ENCODE data around the gene TMEM109. TPM values are rescaled to one million over a fixed set of nuclear protein-coding genes. Genes with fewer than 3 reads are reported as not detected.

The TMEM109 gene
- total RNA-seq, 4 donors from 2014 or later: 107 to 132 (median 120) TPM

GRCh38 chr11:60868682-60869450 lies 45.1 kb upstream of the TMEM109 start:
- 71 to 80% methylated on average over 2 to 6 of the region's 10 CpGs for WGBS, 2 donors (ENCODE audit: low coverage in 1 of 2)
- Histone ChIP-seq H3K4me1 (peaks cover 0 to 44% (median 6%) of the 10 kb centered on the region in 3 donors), H3K36me3 (no peaks in the 10 kb centered on the region), H3K4me3 (no peak overlapping the region), H3K9me3 (no peaks in the 10 kb centered on the region), H3K27me3 (no peaks in the 10 kb centered on the region), H3K27ac (no peak overlapping the region)
- ATAC-seq: no peak
- no peak for TF ChIP-seq POLR2A (IDR thresholded peaks at IDR 0.05)
- TF ChIP-seq, protein P1, sequence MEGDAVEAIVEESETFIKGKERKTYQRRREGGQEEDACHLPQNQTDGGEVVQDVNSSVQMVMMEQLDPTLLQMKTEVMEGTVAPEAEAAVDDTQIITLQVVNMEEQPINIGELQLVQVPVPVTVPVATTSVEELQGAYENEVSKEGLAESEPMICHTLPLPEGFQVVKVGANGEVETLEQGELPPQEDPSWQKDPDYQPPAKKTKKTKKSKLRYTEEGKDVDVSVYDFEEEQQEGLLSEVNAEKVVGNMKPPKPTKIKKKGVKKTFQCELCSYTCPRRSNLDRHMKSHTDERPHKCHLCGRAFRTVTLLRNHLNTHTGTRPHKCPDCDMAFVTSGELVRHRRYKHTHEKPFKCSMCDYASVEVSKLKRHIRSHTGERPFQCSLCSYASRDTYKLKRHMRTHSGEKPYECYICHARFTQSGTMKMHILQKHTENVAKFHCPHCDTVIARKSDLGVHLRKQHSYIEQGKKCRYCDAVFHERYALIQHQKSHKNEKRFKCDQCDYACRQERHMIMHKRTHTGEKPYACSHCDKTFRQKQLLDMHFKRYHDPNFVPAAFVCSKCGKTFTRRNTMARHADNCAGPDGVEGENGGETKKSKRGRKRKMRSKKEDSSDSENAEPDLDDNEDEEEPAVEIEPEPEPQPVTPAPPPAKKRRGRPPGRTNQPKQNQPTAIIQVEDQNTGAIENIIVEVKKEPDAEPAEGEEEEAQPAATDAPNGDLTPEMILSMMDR (IDR thresholded peaks at IDR 0.05): no peak
- TF ChIP-seq EP300 (IDR thresholded peaks at IDR 0.05): no peak
- no peak for TF ChIP-seq POLR2AphosphoS5 (IDR thresholded peaks at IDR 0.05)

- no peaks in the 10 kb centered on the region for H3K27me3 ChIP-seq
- no peak for ATAC-seq
- 87% methylated on average over 4 of the region's 7 CpGs; no CpG with 5 or more reads in 1 of the 2 donors for WGBS, 2 donors (ENCODE audit: low coverage in 1 of 2)
Observed at GRCh38 chr11:60869451-60869825, 44.5 kb upstream of the TMEM109 start.

GRCh38 chr11:60870276-60870675 lies 43.7 kb upstream of the TMEM109 start:
- Histone ChIP-seq H3K9me3 (no peaks in the 10 kb centered on the region), H3K36me3 (no peaks in the 10 kb centered on the region), H3K4me3 (no peak overlapping the region), H3K27ac (no peak overlapping the region), H3K27me3 (no peaks in the 10 kb centered on the region), H3K4me1 (peaks cover 0 to 56% (median 6%) of the 10 kb centered on the region in 3 donors)
- WGBS, 2 donors (ENCODE audit: low coverage in 1 of 2): no CpG with 5 or more reads among the region's 3 CpGs
- TF ChIP-seq POLR2A (IDR thresholded peaks at IDR 0.05) (no peak), POLR2AphosphoS5 (IDR thresholded peaks at IDR 0.05) (no peak), EP300 (IDR thresholded peaks at IDR 0.05) (no peak)
- TF ChIP-seq, protein P1 (IDR thresholded peaks at IDR 0.05): no peak
- no peak for ATAC-seq

More at GRCh38 chr11:60869451-60869825, 44.5 kb upstream of the TMEM109 start:
- no peak overlapping the region for H3K27ac ChIP-seq
- no peaks in the 10 kb centered on the region for H3K9me3 ChIP-seq
- TF ChIP-seq POLR2AphosphoS5 (IDR thresholded peaks at IDR 0.05) (no peak), POLR2A (IDR thresholded peaks at IDR 0.05) (no peak), EP300 (IDR thresholded peaks at IDR 0.05) (no peak)
- TF ChIP-seq, protein P1 (IDR thresholded peaks at IDR 0.05): no peak
- no peaks in the 10 kb centered on the region for H3K36me3 ChIP-seq
- H3K4me3 ChIP-seq: no peak overlapping the region
- H3K4me1 ChIP-seq: peaks cover 0 to 47% (median 6%) of the 10 kb centered on the region in 3 donors

DNA sequence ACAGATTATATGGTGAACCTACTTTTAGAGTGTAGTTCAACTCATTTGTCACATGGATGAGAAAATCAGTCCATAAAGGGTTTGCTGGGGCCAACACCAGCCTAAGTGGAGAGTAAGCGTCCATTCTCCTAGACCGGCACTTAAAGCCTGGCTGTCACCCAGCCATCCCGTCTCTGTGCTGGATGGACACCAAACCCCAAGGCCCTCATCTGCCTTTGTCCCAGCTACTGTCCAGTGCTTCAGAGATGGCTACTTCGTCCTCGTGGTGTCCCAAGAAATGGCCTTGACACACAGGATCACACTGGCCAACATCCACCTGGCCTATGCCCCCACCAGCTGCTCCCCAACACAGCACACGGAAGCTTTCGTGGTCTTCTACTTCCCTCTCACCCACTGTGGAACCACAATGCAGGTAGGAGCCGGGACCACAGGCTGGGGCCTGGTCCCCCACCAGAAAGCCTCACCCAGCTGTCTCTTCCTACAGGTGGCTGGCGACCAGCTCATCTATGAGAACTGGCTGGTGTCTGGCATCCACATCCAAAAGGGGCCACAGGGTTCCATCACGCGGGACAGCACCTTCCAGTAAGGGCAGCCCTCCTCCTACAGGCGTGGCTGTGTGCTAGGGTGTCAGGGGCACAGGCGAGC lies 43.1 kb upstream of the TMEM109 start:
- H3K4me3 ChIP-seq: no peak overlapping the region
- H3K9me3 ChIP-seq: no peaks in the 10 kb centered on the region
- 89 to 100% methylated on average over 2 to 6 of the region's 13 CpGs for WGBS, 2 donors (ENCODE audit: low coverage in 1 of 2)
- no peak for ATAC-seq
- TF ChIP-seq EP300 (IDR thresholded peaks at IDR 0.05) (no peak), POLR2AphosphoS5 (IDR thresholded peaks at IDR 0.05) (no peak), POLR2A (IDR thresholded peaks at IDR 0.05) (no peak)
- TF ChIP-seq, protein P1 (IDR thresholded peaks at IDR 0.05): no peak
- H3K27me3 ChIP-seq: no peaks in the 10 kb centered on the region
- H3K27ac ChIP-seq: no peak overlapping the region
- H3K4me1 ChIP-seq: peaks cover 0 to 57% (median 6%) of the 10 kb centered on the region in 3 donors
- H3K36me3 ChIP-seq: no peaks in the 10 kb centered on the region
